Retinal pigment epithelial cell (primary cell): Measurements from ENCODE around the gene TRMT11.
"Not testable (repeated sequence)": the region's sequence is repeated elsewhere in the genome, so short reads cannot be mapped to it uniquely, and the experiment has no call there.

ENCODE experiments used
- DNase-seq: peaks from one replicate; pipeline ENCODE4 v3.0.0-alpha.2; 2010; ENCODE audit warnings: low read depth
- H3K4me3 ChIP-seq: 2 replicates; pipeline ENCODE4 v1.5.1; 2011; ENCODE audit warnings: mild to moderate bottlenecking, low read length, control low read depth, moderate library complexity
- TF ChIP-seq, protein P1 (sequence below): conservative IDR thresholded peaks from 2 replicates; pipeline ENCODE4 v1.5.1; 2011; ENCODE audit warnings: low read depth, low read length, control low read depth, inconsistent platforms

Gene TRMT11

DNA sequence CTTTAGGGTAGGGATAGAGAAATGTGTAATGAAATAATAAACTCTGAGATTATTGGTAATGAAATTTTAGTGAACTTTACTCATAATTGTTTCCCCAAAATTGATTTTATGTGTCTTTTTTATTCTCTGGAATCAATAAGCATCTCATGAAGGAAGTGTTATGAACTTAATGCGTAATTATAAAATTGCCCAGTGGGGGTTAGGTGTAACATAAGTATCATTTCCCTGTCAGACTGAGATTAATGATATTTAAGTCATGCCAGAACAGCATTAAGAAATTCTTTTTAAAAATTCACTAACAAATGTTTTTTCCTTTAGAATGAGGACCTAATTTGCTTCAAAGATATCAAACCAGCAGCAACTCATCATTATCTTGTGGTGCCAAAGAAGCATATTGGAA is 19.8 kb upstream of the TRMT11 start:
- H3K4me3 ChIP-seq = no peak overlapping the region
- TF ChIP-seq, protein P1, sequence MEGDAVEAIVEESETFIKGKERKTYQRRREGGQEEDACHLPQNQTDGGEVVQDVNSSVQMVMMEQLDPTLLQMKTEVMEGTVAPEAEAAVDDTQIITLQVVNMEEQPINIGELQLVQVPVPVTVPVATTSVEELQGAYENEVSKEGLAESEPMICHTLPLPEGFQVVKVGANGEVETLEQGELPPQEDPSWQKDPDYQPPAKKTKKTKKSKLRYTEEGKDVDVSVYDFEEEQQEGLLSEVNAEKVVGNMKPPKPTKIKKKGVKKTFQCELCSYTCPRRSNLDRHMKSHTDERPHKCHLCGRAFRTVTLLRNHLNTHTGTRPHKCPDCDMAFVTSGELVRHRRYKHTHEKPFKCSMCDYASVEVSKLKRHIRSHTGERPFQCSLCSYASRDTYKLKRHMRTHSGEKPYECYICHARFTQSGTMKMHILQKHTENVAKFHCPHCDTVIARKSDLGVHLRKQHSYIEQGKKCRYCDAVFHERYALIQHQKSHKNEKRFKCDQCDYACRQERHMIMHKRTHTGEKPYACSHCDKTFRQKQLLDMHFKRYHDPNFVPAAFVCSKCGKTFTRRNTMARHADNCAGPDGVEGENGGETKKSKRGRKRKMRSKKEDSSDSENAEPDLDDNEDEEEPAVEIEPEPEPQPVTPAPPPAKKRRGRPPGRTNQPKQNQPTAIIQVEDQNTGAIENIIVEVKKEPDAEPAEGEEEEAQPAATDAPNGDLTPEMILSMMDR = no peak
- DNase-seq = no peak

DNA sequence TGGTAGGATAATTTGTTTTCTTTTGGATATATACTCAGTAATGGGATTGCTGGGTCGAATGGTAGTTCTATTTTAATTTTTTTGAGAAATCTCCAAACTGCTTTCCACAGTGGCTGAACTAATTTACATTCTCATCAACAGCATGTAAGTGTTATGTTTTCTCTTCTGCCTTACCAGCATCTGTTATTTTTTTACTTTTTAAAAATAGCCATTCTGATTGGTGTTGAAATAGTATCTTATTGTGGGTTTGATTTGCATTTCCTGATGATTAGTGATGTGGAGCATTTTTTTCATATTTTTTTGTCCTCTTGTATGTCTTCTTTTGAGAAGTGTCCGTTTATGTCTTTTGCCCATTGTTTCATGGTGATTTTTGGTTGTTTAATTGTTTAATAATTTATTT is 17.8 kb upstream of the TRMT11 start:
- TF ChIP-seq, protein P1 = no peak
- no peak for DNase-seq

DNA sequence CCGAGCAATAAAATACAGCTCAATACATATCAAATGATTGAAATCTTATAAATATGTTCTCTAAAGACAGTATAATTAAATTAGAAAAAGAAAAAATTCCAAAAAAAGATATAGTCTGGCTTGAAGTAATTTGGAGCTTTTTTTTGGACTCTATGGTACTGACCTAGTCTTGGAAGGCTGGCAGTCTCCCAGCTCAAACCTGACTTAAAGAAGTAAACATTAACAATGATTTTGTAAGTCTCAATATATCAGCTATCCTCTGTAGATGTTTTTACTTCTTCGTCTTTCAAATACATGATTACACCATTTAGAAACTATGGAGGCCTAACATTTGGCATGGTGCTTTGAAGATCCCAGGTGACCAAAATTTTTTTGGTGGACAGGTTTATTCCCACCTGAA is 15.6 kb upstream of the TRMT11 start:
- DNase-seq = no peak
- H3K4me3 ChIP-seq = no peak overlapping the region
- TF ChIP-seq, protein P1 = no peak

More for the DNA sequence above, 17.8 kb upstream of the TRMT11 start:
- H3K4me3 ChIP-seq = no peak overlapping the region

DNA sequence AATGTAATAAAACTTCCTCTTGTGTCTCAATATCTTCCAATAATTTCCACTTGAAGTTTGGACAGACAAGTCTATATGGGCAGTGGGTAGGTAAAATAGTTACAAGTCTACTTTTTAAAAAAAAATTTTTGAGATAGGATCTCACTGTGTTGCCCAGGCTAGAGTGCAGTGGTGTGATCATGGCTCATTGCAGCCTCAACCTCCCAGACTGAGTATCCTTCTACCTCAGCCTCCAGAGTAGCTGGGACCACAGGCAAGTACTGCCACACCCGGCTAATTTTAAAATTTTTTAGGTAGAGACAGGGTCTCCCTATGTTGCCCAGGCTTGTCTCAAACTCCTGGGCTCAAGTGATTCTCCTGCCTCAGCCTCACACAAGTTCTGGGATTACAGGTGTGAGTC is 13.9 kb upstream of the TRMT11 start:
- not testable (repeated sequence) for DNase-seq

DNA sequence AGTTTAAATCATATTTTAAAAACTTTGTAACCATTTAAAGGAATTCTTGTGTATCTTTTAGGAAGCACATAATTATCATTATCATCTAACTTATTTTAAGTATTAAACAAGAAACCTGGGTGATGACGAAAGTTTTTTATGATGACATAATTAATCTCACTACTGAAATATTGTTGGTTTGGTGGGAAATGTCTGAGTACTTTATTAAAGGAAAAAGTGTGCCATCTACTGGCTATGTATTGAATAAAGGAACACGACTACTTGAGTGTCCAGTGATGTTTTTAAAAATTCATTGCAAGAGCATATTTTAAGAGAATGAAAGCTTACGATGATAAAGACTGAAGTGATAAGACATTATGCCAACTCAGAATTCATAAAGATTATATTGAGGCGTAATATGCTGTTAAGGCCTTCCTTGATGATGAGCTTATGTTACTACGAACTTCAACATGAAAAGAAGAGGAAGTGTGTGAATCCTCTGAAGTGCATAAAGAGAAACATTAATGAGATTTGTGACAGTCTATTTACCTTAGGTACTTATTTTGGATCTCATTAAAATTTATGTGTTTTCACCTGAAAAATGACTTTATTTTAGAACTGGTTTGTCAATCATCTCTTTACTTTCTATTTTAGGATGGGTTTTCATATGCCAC is 12.0 kb upstream of the TRMT11 start:
- no peak overlapping the region for H3K4me3 ChIP-seq
- no peak for DNase-seq
- TF ChIP-seq, protein P1 = peak; percentile 46

More for the DNA sequence above, 13.9 kb upstream of the TRMT11 start:
- not testable (repeated sequence) for H3K4me3 ChIP-seq

DNA sequence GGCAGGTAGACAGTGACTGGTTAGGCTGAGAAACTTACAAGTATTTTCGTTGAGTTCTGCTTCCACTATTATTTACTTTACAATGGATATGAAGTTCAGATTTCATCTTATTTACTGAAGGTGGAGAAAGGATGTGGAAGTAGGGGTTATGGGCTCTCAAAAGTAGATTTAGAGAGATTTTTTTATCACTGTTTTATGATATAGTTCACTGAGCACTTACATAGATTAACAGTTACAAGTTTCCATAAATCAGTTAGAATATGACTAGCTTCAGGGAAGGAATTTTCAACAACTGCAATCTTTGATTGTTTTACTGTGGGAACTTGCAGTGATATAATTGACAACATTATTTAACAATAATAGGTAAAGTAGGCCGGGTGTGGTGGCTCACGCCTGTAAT is 7.2 kb upstream of the TRMT11 start:
- no peak overlapping the region for H3K4me3 ChIP-seq
- TF ChIP-seq, protein P1 = no peak
- DNase-seq = no peak

DNA sequence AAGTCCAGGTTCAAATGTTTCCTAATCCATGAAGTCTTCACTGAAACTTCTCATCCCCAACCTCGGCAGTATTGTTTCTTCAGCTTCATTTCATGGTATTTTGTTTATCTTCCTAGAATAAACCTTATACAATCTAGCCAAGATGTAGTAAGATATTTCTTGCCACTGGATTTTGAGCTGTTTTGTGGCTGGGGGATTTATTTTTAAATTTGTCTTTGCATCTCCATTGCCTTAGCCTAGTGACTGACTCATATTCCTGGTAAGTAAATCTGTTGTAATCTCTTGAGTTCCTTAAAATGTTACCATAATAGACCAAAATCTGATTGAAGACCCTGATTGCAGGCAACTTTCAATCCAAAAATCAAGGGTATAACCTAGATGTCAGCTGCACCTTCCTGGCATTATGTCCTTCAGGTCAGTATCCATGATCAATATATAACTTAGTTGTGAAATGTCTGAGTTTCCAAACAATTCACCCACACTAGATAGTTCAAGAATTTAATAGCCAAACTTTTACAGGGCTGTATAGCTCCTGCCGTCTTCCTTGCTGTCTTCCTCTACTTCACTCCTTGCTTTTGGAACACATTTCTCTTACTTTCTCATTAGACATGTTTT is 4.7 kb upstream of the TRMT11 start:
- TF ChIP-seq, protein P1 = no peak
- H3K4me3 ChIP-seq = no peak overlapping the region

More for the DNA sequence above, 4.7 kb upstream of the TRMT11 start:
- DNase-seq = no peak
